Parathyroid adenoma (tissue), 2 donors: ENCODE results near the gene CACHD1.

Experiments used
- H2AFZ ChIP-seq: fragments of 300-600 bp; sonication (generic); one replicate; pipeline ENCODE4 v1.7.0; 2017; ENCODE audit warnings: antibody characterized with exemption, mild to moderate bottlenecking
- H3K27ac ChIP-seq: fragments of 300-600 bp; sonication (generic); one replicate; pipeline ENCODE4 v1.7.0; 2017
- H3K27me3 ChIP-seq: fragments of 300-600 bp; sonication (generic); one replicate; pipeline ENCODE4 v1.7.0; 2017; ENCODE audit warnings: low read length; ENCODE audit not compliant: control insufficient read depth, insufficient read depth
- H3K36me3 ChIP-seq: fragments of 300-600 bp; sonication (generic); one replicate; pipeline ENCODE4 v1.7.0; 2017; ENCODE audit warnings: low read length; ENCODE audit not compliant: control insufficient read depth, insufficient read depth
- H3K4me1 ChIP-seq: fragments of 300-600 bp; sonication (generic); one replicate; pipeline ENCODE4 v1.7.0; 2017; ENCODE audit warnings: control low read depth
- H3K4me2 ChIP-seq: fragments of 300-600 bp; sonication (generic); one replicate; pipeline ENCODE4 v1.7.0; 2017; ENCODE audit warnings: low read length
- H3K4me3 ChIP-seq: fragments of 300-600 bp; sonication (generic); one replicate; pipeline ENCODE4 v1.7.0; 2017; ENCODE audit warnings: low read depth, low read length
- H3K79me2 ChIP-seq: fragments of 300-600 bp; sonication (generic); one replicate; pipeline ENCODE4 v1.7.0; 2017; ENCODE audit warnings: control low read depth
- H3K9ac ChIP-seq: fragments of 300-600 bp; sonication (generic); one replicate; pipeline ENCODE4 v1.7.0; 2017; ENCODE audit warnings: mild to moderate bottlenecking
- H3K9me3 ChIP-seq: fragments of 300-600 bp; sonication (generic); one replicate; pipeline ENCODE4 v1.7.0; 2017; ENCODE audit warnings: low read length; ENCODE audit not compliant: control insufficient read depth
- TF ChIP-seq, protein P1 (sequence below): fragments of 300-600 bp; sonication (generic); IDR thresholded peaks from one replicate; pipeline ENCODE4 v1.7.0; 2017; ENCODE audit warnings: antibody characterized with exemption, mild to moderate bottlenecking
- donor health status: primary hyperparathyroidism.

The CACHD1 gene

DNA sequence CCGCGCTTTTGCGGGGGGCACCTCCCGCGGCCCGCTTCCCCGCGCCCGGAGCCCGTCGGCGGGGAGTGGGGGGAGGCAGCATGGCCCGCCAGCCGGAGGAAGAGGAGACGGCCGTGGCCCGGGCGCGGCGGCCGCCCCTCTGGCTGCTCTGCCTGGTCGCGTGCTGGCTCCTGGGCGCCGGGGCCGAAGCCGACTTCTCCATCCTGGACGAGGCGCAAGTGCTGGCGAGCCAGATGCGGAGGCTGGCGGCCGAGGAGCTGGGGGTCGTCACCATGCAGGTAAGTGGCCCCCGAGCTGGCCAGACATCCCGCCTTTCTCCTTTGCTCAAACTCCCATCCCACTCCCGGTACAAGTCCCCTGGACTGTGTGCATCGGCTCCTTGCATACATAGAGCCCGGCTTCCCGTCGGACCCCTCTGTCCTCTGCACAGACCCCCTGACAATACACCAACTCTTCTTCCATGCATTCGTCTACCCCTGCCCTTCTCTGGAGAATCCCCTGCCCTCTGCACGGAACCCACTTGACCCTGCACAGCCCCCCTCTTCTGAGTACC lies 812 bp downstream of the CACHD1 start:
- Histone ChIP-seq H3K27me3 (no peaks in the 10 kb centered on the region), H3K9me3 (no peaks in the 10 kb centered on the region), H3K9ac (no peak overlapping the region), H3K4me3 (peak overlapping the region; percentile 61), H3K27ac (peak overlapping the region; percentile 73), H3K36me3 (no peaks in the 10 kb centered on the region), H3K4me1 (no peaks in the 10 kb centered on the region), H3K4me2 (peak overlapping the region; percentile 82), H2AFZ (peak overlapping the region; percentile 48), H3K79me2 (peaks cover 4% of the 10 kb centered on the region)
- TF ChIP-seq, protein P1, sequence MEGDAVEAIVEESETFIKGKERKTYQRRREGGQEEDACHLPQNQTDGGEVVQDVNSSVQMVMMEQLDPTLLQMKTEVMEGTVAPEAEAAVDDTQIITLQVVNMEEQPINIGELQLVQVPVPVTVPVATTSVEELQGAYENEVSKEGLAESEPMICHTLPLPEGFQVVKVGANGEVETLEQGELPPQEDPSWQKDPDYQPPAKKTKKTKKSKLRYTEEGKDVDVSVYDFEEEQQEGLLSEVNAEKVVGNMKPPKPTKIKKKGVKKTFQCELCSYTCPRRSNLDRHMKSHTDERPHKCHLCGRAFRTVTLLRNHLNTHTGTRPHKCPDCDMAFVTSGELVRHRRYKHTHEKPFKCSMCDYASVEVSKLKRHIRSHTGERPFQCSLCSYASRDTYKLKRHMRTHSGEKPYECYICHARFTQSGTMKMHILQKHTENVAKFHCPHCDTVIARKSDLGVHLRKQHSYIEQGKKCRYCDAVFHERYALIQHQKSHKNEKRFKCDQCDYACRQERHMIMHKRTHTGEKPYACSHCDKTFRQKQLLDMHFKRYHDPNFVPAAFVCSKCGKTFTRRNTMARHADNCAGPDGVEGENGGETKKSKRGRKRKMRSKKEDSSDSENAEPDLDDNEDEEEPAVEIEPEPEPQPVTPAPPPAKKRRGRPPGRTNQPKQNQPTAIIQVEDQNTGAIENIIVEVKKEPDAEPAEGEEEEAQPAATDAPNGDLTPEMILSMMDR: no peak

DNA sequence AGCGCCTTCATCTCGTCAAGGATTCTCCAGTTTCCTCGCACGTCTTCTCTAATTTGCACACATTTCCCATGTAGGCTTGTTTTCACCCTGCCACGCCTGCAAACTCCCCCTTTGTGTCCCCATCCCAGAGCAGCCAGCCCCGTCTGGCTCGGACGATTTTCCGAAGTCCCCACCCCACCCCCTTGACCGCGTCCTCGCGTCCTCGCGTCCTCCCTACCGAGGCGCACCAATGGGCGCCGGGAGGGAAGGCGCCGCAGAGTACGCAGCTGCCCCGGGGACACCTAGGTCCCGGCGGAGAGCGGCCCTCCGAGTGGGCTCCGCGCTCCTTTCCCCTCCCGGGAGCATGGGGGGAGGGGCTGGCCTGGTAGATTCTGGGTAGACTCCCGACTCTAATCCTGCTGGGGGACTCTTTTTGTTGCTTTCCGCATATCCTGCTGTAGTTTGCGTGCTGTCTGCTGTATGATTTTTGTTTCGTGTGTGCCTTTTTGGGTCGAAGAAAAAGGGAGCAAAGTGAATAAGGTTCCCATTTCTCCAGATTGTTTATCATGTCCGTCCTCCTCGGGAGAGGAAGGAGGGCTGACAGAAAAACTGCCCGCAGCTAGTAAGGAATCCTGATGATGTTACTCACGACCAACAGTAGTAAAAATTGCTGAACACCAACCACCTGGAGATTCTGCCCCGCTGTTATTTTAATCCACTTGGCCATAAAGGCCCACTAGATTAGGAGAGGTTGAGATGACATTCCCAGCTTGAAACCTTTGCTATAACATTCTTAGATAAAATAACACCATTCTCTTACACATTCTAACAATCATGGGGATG lies 1.5 kb downstream of the CACHD1 start:
- H3K4me1 ChIP-seq: no peaks in the 10 kb centered on the region
- peak overlapping the region; percentile 82 for H3K4me2 ChIP-seq
- TF ChIP-seq, protein P1: no peak
- H2AFZ ChIP-seq: peak overlapping the region; percentile 48
- no peaks in the 10 kb centered on the region for H3K9me3 ChIP-seq
- peak overlapping the region; percentile 61 for H3K4me3 ChIP-seq
- no peaks in the 10 kb centered on the region for H3K27me3 ChIP-seq
- no peak overlapping the region for H3K9ac ChIP-seq
- peaks cover 4% of the 10 kb centered on the region for H3K79me2 ChIP-seq
- no peaks in the 10 kb centered on the region for H3K36me3 ChIP-seq
- peak overlapping the region; percentile 73 for H3K27ac ChIP-seq

DNA sequence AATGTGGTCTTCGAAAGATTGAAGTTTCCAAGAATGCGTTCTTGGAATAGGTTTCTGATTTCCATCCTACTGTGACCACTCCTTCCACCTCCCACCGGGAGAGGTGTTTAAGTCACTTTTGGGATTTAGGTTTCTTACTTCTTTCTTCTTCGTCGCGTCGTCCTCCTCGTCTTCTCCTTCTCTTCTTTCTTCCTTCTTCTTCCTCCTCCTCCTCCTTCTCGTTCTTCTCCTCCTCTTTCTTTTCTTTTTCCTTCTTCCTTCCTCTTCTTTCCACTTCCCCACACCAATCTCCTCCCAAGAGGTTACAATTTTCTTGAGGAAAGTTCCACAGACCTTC lies 2.1 kb downstream of the CACHD1 start:
- Histone ChIP-seq H3K27me3 (no peaks in the 10 kb centered on the region), H3K36me3 (no peaks in the 10 kb centered on the region), H3K79me2 (peaks cover 4% of the 10 kb centered on the region), H2AFZ (peak overlapping the region; percentile 48), H3K4me3 (peak overlapping the region; percentile 61), H3K9ac (no peak overlapping the region), H3K4me1 (no peaks in the 10 kb centered on the region), H3K4me2 (peak overlapping the region; percentile 82), H3K27ac (peak overlapping the region; percentile 73), H3K9me3 (no peaks in the 10 kb centered on the region)
- TF ChIP-seq, protein P1: no peak

DNA sequence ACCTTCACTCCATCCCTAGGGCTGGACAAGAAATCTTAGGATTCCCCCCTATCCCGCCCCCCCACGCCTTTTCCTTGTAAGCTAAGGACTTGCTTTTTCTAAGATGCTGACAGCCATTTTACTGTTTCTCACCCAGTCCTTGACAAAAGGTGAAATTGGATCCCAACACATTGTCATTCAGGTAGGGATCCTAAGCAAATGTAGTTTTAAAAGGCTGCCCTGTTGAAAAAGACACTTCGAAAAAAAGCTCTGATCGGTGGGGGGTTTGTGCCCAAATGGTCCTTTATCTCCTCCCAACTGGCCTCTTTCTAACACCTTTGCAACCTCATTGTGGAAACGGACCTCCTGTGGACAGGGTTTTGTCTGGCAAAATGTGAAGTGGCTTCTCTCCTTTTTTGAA lies 2.9 kb downstream of the CACHD1 start:
- Histone ChIP-seq H3K9me3 (no peaks in the 10 kb centered on the region), H3K27ac (no peak overlapping the region), H3K4me1 (no peaks in the 10 kb centered on the region), H3K79me2 (peaks cover 4% of the 10 kb centered on the region), H3K4me2 (no peak overlapping the region), H3K9ac (no peak overlapping the region), H2AFZ (no peak overlapping the region), H3K27me3 (no peaks in the 10 kb centered on the region), H3K36me3 (no peaks in the 10 kb centered on the region), H3K4me3 (no peak overlapping the region)
- TF ChIP-seq, protein P1: no peak
